Measurements from ENCODE around the gene XPO1. TPM values are rescaled to one million over a fixed set of nuclear protein-coding genes. Genes with fewer than 3 reads are reported as not detected.

XPO1 gene
- total RNA-seq, 1 experiment from 2014 or later = 272 TPM

- ATAC-seq (no peak), DNase-seq (ENCODE audit: low spot score) (no peak)
- ChIA-PET CTCF (interaction anchor here (1.4 kb wide), 1 partner anchor 26 kb away, joined by 5 read pairs; no protein-coding TSS in a partner anchor), POLR2A (no interaction called here)
- no peak overlapping the region for H3K4me3 Mint-ChIP-seq
- H3K4me1 Mint-ChIP-seq = no peaks in the 10 kb centered on the region
- no peaks in the 10 kb centered on the region for H3K27me3 Mint-ChIP-seq (ENCODE audit: low read depth)
- TF ChIP-seq JAZF1 (CRISPR knock-in tag; IDR thresholded peaks at IDR 0.05) = no peak
- no peak for TF ChIP-seq E2F1 (CRISPR knock-in tag; IDR thresholded peaks at IDR 0.05)
- TF ChIP-seq E2F5 (CRISPR knock-in tag; IDR thresholded peaks at IDR 0.05) = no peak
- no peak for TF ChIP-seq MAX (CRISPR knock-in tag; IDR thresholded peaks at IDR 0.05)
- TF ChIP-seq SMAD4 (CRISPR knock-in tag; IDR thresholded peaks at IDR 0.05) = no peak
- TF ChIP-seq SP1 (CRISPR knock-in tag; conservative IDR thresholded peaks at IDR 0.05) = no peak
- TF ChIP-seq PRDM15 (CRISPR knock-in tag; IDR thresholded peaks at IDR 0.05) = no peak
- no peak for TF ChIP-seq GTF2I (CRISPR knock-in tag; conservative IDR thresholded peaks at IDR 0.05)
- no peak for TF ChIP-seq RELA (CRISPR knock-in tag; IDR thresholded peaks at IDR 0.05; ENCODE audit: borderline replicate concordance)
- TF ChIP-seq GABPB1 (CRISPR knock-in tag; IDR thresholded peaks at IDR 0.05) = no peak
- TF ChIP-seq FOXK1 (CRISPR knock-in tag; IDR thresholded peaks at IDR 0.05) = no peak
- TF ChIP-seq ZNF121 (CRISPR knock-in tag; IDR thresholded peaks at IDR 0.05) = no peak
- no peak for TF ChIP-seq ZNF232 (CRISPR knock-in tag; IDR thresholded peaks at IDR 0.05)
- TF ChIP-seq TCF7 (CRISPR knock-in tag; IDR thresholded peaks at IDR 0.05; ENCODE audit: low read depth) = no peak
- TF ChIP-seq USF1 (CRISPR knock-in tag; IDR thresholded peaks at IDR 0.05) = no peak
- no peak for TF ChIP-seq NFE2L1 (CRISPR knock-in tag; IDR thresholded peaks at IDR 0.05)
- TF ChIP-seq E2F4 (CRISPR knock-in tag; IDR thresholded peaks at IDR 0.05; ENCODE audit: borderline replicate concordance, low read depth) = no peak
- no peak for TF ChIP-seq TEAD4 (CRISPR knock-in tag; IDR thresholded peaks at IDR 0.05)
- TF ChIP-seq ZBTB21 (CRISPR knock-in tag; IDR thresholded peaks at IDR 0.05; ENCODE audit: borderline replicate concordance) = no peak
- peak overlapping the region; percentile 36; the same call in 1 of the 2 replicates for H3K27ac Mint-ChIP-seq
- no peaks in the 10 kb centered on the region for H3K9me3 Mint-ChIP-seq
- H3K36me3 Mint-ChIP-seq = peaks cover 8% of the 10 kb centered on the region; the same call in 1 of the 2 replicates
These were observed 85.8 kb downstream of the XPO1 start for GRCh38 chr2:61452392-61452791.

GRCh38 chr2:61451178-61451577 lies 87.0 kb downstream of the XPO1 start:
- CTCF ChIA-PET = interaction anchor here (0.7 to 1.4 kb wide), 2 partner anchors 25 to 29 kb away, joined by 4 to 5 read pairs; no protein-coding TSS in a partner anchor
- Mint-ChIP-seq H3K27ac (no peak overlapping the region), H3K9me3 (no peaks in the 10 kb centered on the region), H3K36me3 (peaks cover 8% of the 10 kb centered on the region; the same call in 1 of the 2 replicates), H3K27me3 (ENCODE audit: low read depth) (no peaks in the 10 kb centered on the region), H3K4me1 (no peaks in the 10 kb centered on the region), H3K4me3 (no peak overlapping the region)
- DNase-seq (ENCODE audit: low spot score) (no peak), ATAC-seq (no peak)
- POLR2A ChIA-PET = no interaction called here
- TF ChIP-seq PREB (CRISPR knock-in tag; IDR thresholded peaks at IDR 0.05; ENCODE audit: borderline replicate concordance) (no peak), FOXJ3 (CRISPR knock-in tag; IDR thresholded peaks at IDR 0.05; ENCODE audit: borderline replicate concordance) (no peak), ETV6 (CRISPR knock-in tag; IDR thresholded peaks at IDR 0.05) (no peak), IRF1 (CRISPR knock-in tag; IDR thresholded peaks at IDR 0.05) (no peak), GTF2I (CRISPR knock-in tag; conservative IDR thresholded peaks at IDR 0.05) (no peak), FOXP1 (CRISPR knock-in tag; IDR thresholded peaks at IDR 0.05; ENCODE audit: borderline replicate concordance) (no peak)
